ENCODE results near the gene APOBEC3B.
"Not testable (repeated sequence)": the region's sequence is repeated elsewhere in the genome, so short reads cannot be mapped to it uniquely, and the experiment has no call there.

Gene APOBEC3B

DNA sequence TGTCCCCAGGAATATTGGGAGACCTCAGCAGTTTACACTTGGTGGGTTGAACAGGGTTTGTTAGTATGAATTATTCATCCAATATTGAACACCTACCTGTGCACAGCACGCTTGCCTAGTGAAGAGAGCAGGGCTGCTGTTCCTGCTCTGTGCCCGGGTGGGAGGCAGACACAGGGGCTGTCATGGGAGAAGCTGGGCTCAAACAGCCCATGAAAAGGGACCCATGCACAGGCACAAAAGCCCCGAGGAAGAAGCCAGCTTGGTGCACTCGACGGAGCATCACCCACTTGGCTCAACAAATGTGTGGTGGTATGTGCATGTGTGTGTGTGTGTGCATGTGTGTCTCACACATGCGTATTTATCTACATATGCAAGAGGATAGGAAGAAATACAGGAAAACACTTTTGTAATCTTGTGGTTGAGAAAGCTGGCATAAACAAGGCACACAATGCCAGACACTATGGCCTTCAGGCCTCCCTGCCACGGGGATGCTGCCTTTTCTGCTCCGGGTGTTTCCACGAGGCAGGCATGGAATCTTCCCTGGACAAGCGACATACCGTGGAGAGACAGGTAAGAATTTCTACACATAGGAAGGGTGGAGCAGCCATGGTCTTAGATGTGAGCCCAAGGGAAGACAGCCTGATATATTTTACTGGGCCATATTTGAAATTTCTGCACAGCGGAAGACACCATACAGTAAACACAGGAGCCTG, 29.7 kb upstream of the APOBEC3B start:
- DNase-seq, result no peak

DNA sequence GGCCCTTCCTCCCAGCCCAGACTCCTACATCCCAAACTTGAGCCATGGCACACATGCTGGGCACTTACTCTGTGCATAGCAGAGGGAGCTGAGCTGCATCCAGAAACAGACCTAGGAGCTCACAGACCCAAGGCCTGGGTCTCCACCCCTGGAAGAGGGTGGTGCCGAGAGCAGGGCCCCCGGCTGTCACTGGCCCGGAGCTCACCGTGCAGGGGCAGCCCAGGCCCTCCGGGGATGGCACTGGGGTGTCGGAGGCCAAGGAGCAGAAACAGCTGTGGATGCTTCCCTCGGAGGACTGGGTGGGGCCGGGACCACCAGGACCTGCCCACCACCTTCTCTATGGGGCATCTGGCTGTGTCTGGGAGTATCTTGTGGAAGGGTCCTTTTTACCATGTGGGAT, 29.1 kb upstream of the APOBEC3B start:
- no peak for DNase-seq

DNA sequence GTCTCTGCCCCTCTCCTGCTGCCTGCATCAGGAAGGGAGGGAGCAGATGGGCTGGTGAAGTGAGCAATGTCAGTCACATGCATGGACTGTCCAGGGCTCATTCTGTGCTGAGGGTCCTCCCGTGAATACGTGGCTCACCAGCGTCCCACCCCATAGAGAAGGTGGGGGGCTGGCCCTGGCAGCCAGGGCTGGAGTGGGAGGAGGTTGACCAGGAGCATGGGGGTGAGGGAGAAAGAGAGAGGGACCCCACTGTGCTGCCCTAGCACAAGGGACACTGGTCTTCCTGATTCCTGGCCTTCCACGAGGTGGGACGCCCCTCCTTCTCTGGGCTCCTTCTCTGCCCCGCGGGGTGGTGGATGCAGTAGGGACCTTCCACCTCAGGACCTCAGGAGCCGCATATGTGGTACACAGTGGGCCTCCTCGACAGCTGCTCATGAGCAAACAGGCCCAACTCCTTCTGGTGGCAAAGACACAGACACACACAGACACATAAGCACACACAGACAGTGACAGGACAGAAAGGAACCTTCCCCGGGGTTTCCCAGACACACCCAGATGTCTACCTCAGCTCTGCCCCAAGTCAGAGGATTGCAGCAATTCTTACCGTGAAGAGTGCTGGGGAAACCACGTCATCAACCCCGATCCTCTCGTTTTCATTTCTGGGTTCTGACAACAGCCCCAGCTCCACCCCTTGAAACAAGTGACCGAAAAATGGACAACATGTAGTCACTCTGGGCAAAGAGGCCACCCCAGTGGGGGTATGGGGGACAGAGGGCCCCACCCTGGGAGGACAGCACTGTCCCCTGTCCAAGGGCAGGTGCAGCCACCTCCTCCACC, 28.4 kb upstream of the APOBEC3B start:
- DNase-seq, result peak; percentile 89

DNA sequence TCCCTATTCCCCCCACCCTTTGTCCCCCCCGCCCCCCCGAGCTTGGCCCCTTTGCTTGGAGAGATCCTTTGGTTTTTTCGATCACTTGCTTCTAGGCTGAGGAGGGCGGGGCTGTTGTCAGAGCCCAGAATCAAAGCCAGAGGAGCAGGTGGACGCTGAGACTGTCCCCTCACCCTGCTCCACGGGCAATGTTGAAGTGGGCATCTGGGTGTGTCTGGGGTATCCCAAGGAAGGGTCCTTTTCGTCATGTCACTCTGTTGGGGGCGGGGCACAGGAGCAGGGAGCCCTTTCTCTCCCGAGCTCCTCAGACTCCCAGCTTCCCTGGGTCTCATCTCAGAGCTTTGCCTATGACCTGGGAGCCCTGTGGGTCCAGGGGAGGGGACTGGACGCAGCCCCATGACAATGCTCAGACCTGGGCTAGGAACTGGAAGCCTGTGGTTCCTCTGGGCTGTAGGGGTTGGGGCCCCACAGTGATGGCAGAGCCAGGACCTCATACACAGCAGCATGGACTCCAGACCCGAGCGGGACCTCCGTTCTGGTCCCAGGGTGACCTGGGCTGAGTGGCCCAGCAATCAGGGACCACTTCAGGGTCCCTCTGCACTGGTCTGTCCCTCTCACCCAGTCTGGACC, 27.6 kb upstream of the APOBEC3B start:
- DNase-seq, result no peak

DNA sequence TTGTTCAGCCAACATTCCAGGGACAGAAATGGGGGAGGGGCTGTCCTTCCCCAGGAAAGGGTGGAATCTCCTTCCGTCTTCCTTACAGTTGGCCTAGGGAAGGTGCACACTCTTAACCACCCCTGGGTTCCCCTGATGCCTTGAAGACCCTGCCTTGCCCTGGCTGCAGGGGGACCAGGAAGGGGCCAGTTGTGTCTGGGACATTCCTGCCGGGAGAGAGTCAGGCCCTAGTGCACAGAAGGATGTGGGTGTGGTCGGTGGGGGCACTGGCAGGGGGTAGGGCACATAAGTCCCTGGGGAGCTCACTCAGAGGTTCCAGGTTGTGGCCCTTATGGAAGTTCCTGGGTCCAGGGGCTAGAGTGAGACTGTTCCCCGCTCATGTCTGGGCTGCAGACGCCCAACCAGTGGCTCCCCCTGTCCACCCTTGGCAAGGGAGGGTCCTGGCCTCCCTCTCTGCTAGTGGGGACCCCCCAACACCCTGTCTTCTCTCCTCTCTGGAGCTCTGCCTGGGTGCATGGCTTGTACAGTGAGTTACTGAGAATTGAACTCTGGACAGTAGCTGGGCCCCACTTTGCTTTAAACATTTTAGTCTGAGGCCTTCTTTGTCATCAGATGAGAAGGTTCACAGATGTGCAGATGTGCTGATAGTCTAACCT, 26.8 kb upstream of the APOBEC3B start:
- no peak for DNase-seq

DNA sequence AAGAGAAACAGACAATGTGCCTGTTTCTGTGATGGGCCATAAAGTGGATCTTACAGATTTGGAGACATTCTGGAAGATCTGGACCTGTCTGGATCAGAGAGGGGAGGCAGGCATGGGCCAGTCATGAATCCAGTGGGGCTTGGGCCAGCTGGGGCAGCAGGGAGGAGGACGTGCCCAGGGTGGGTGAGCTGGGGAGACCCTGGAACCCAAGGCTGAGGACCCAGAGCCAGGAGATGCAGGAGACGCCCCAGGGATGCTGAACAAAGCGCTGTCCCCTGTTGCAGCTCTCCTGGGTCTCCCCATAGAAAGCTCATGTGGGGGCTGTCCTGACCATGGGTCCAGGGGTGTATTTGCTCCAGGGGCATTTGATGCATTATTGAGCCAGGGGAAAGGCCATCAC, 26.2 kb upstream of the APOBEC3B start:
- no peak for DNase-seq

DNA sequence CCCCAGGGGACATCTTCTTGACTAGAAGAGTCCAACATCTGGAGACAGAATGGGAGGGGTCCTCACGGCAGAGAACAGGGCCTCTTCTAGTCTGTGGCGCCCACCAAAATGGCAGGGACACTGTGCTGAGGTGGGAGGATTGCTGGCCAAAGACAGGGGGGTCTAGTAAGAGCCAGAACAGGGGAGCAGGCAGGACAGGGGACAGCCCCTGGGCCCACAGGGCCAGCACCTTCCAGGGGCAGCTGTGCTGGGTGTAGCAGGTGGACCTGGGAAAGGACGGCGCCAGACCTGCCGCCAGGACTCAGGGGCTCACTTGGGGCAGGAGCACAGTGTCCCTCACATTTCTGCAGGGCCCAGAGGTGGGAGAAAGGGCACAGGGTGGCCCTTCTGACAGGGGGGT, 25.6 kb upstream of the APOBEC3B start:
- no peak for DNase-seq

DNA sequence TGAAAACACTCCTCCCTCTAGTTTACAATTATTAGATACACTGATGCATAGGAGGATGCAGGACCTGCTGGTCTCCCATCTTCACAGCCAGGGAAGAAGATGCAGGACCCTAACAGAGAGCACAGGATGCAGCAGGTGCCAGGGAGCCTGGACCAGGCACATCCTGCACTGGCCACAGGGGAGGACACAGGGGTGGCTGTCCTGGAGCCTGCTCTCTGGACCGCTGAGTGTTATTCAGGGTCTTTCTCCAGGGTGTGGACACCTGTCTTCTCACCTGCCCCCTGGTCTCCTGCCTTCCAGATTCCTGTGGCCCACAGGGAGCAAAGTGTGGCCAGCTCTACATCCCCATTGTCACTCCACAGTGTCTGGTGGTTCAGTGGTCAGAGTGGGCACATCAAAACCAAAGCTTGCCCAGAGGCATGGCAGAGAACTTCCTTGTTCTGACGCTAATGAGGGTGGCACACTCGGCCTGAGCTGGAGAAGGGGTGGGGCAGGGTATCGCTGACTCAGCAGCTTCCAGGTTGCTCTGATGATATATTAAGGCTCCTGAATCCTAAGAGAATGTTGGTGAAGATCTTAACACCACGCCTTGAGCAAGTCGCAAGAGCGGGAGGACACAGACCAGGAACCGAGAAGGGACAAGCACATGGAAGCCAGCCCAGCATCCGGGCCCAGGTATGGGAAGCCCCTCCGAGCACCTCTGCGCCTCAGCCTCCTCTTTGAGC, 24.9 kb upstream of the APOBEC3B start, which contains the start of gene APOBEC3A:
Gene APOBEC3A (plus strand): TSS at position 564 of the 725 bp plus-strand sequence. CDS start 83 bp downstream, at position 647.
- no peak for DNase-seq

DNA sequence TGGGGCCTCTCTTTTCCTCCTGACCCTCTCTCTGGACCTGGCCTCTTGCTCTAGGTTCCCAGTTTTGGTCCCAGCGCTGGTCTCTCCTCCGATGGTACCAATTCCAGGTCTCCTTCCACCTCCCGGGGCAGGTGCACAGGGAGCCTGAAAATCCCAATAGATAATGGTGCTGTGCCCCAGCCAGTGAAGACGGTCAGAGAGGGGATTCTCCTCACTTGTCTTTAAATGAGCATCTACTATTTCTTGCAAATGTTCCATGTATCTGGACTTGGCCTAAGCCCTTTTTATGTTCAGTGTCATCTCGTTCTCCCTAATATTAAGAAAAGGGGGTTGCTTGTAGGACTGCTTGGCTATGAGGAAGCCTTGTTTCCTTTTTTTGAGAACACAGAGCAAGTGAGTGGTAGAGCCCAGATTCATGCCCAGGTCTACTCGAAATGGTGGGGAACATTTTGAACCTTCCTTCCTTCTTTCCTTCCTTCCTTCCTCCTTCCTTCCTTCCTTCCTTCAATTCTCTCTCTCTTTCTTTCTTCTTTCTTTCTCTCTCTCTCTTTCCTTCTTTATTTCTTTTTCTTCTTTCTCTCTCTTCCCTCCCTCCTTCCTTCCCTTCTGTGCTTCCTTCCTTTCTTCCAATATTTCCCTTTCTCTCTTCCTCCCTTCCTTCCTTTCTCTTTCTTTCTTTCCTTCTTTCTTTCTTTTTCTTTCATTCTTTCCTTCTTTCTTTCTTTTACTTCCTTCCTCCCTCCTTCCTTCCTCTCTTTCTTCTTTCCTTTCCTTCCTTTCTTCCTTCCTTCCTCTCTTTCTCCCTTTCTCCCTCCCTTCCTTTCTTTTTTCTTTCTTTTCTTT, 24.1 kb upstream of the APOBEC3B start:
- DNase-seq, result no peak

DNA sequence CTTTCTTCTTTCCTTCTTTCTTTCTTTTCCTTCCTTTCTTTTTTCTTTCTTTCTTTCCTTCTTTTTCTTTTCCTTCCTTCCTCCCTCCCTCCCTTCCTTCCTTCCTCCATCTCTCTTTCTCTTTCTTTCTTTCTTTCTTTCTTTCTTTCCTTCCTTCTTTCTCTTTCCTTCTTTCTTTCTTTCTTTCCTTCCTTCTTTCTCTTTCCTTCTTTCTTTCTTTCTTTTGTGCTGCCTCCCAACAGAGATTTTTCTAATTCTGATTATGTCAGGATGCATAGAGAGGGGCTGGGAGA, 23.6 kb upstream of the APOBEC3B start:
- DNase-seq, result not testable (repeated sequence)

DNA sequence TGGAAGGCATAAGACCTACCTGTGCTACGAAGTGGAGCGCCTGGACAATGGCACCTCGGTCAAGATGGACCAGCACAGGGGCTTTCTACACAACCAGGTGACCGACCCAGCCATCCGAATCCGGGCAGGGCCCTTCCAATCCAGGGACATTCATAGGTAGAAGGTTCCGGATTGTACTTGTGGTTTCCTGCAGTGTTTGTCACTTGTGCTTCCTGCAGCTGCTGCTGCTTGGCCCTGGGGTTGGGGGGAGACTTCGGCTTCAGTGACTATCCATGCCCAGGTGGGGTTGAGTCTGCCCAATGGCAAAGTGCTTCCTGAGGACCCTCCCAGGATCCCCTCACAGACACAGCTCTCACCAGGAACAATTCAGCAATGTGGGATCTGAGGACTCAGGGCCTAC, 22.6 kb upstream of the APOBEC3B start:
- no peak for DNase-seq

DNA sequence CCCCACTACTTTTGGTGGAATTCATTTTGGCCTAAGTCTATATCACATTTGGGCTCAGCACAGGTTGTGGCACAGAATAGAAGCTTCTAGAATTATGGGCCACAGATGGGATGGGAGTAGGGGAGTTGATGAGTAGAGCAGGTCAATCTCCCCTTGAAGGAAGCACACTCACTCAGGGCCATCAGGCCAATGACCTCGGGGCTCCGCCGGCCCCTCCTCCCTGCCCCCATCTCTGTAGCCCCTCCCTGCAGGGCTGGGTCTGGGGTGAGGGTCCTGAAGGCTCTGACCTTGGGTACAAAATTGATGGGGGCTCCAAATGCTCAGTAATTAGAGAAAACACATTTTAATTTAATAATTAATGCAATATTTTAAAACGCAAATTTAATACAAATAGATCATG, 21.5 kb upstream of the APOBEC3B start:
- DNase-seq, result not testable (repeated sequence)

DNA sequence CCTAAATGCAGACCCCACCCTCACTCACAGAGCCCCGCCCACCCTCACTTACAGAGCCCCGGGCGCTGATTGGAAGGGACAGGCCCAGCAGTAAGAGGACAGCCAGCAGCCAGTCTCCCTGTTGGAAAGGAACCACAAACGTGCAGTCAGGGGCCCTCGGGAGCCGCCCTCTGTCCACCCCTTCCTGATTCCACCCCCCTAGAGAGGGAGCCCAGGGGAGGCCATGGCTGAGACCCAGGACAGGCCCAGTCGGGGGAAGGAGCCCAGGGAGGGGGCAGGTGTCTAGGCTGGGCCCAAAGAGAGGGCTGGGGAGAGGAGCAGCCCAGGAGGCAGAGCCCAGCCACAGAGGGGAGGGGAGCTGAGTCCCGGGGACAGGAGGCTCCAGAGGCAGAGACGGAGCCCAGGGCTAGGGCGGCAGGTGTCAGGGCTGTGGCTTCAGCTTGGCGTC, 18.8 kb upstream of the APOBEC3B start:
- not testable (repeated sequence) for DNase-seq

DNA sequence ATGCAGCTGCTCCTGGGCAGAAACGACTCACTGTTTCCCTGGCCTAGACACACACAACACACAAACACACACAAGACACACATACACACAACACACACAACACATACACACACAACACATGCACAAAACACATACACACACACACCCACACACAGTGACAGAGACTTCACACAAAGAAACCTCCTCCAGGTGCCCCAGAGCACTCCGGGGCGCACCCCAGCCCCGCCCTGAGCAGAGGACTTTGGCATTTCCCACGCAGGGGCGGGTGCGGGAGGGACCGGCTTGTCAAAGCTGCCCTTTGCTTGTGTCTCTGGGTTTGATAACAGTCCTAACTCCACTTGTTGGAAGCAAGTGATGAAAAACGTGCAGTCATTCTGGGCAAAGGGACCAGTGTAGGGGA, 18.3 kb upstream of the APOBEC3B start:
- no peak for DNase-seq

DNA sequence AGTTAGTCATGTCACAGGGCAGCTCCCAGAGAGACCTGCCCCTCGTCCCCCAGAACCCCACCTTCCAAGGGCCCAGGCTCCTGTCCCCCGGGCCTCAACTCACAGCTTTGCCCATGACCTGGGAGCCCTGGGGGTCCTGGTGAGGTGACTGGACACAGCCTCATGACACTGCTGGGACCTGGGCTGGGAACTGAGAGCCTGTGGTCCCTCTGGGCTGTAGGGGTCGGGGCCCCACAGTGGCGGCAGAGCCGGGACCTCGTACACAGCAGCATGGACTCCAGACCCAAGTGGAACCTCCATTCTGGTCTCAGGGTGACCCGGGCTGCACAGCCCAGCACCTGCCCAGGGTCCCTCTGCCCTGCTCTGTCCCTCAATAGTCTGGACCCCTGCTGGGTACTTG, 17.8 kb upstream of the APOBEC3B start:
- no peak for DNase-seq

DNA sequence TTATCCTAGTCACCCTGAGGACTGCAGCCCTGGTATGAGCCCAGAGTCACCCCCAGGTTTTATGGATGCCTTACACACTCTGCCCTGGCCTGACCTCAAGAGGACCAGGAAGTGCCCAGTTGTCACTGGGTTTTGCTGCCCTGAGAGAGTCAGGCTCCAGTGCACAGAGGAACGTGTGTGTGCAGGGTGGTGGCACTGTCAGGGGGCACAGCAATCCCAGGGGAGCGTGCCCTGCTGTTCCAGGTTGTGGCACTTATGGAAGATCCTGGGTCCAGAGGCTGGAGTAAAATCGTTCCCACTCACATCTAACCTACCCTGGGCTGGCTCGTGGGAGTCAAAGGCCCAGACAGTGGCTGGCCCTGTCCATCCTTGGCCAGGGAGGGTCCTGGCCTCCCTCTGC, 17.2 kb upstream of the APOBEC3B start:
- DNase-seq, result no peak

DNA sequence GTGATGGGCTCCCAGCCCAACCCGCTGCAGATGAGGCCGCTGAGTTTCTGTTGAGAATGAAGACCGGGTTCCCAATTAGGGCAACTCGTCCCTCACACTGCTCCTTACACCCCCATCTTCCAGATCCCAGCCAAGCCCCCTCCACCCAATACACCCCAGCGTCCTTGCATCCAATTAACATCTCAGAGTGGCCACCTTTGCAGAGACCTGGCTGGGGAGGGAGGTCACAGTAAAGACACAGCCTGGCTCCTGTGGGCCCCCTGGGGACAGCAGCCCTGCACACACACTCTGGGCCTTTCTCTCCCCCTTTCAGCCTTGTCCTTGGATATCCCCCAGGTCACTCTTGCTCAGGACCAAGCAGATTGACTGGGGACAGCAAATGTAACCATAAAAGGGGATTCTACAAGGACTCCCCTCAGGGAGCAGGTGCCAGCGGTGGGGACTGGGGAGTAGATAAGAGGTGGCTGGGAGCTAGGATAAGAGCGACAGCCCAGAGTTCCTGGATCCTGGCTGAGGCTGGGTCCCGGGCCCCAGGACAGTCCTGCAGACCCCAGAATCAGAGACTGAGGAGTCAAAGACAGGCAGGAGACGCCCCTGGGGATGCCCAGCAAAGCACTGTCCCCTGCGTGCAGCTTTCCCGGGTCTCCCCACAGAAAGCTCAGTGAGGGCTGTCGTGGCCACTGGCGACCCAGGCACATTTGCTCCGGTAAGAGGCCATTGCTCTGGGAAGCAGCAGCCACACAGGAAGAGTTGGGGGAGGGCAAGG, 16.4 kb upstream of the APOBEC3B start:
- no peak for DNase-seq

DNA sequence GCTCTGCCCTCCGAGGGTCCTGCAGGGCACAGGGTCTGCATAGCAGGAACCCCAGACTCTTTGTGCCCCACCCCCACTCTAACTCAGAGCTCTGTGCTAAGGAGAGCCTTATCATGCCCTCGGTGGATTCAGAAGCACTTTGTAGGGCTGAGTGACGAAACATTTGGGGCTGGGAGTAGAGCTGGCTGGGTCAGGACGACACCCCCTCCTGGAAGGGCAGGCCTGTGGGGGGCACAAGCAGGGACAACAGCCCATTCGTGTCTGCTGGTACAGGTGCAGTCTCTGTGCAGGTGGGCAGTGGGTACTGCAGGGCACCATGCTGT, 15.8 kb upstream of the APOBEC3B start:
- DNase-seq, result no peak

DNA sequence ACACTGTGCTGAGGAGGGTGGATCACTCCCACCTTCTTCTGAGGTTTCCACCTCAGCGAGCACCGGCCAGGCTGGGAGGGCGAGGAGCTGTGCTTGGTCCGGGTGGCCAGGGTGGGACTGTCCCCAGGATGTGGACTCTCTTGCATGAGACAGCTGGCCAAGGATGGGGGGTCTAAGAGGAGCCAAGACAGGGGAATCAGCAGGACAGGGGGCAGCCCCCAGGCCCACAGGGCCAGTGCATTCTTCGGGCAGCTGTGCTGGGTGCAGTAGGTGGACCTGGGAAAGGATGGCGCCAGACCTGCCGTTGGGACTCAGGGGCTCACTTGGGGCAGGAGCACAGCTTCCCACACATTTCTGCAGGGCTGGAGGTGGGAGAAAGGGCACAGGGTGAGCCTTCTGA, 15.2 kb upstream of the APOBEC3B start:
- DNase-seq, result no peak

DNA sequence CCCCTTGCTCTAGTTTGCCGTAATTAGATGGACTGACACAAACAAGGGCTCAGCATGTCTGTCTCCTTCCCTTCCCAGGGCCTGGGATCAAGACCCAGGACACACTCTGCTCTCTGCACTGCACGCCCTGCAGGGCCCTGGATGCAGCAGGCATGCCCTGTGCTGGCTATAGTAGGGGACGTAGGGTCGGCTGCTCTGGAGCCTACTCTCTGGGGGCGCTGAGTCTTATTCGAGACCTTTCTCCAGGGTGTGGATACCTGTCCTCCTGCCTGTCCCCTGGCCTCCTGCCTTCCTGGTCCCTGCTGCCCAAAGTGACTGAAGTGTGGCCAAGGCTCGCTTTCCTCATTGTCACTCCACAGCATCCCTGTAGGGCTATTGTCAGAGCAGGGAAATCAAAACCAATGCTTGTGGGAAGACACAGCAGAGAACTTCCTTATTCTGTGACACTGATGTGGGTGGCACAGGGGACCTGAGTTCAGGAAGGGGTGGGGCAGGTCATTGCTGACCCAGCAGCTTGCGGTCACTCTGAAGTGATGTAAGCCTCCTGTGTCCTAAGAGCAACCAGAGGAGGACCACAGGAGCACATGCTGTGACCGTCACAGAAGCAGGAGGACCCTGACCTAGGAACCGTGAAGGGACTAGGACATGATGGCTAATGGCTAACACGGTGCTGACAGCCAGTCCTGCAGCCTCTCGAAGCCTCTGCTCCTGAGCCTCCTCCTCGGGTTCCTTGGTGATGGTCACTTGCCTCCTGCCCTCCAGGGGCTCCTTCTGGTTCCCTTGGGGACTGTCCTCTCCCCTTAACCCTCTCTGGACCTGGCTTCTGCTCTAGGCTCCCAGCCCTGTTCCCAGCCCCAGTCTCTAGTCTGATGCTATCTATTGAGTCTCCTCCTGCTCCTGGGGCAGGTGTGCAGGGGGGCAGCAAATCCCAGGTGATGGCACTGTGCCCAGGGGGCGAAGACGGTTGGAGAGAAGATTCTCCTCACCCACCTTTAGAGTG, 14.4 kb upstream of the APOBEC3B start:
- DNase-seq, result no peak
